K562 (cell line): Measurements from ENCODE around the gene MALAT1. TPM values are rescaled to one million over a fixed set of nuclear protein-coding genes. Genes with fewer than 3 reads are reported as not detected.

Experiments
- BRCA1 ChIP-seq, 2 experiments: fragments of 450-650 bp in 1 of 2; sonication (generic) in 1 of 2; formaldehyde crosslinking in 1 of 2; IDR thresholded peaks; 2 replicates each; pipeline versions ENCODE4 v1.5.0 to v1.6.1; 2017 to 2020; ENCODE audit warnings: mild to moderate bottlenecking in 1 of 2, missing genetic modification reagents in 1 of 2
- CEBPZ ChIP-seq: fragments of 150-350 bp; IDR thresholded peaks from 2 replicates; pipeline ENCODE4 v1.6.1; 2014; ENCODE audit warnings: low read depth, mild to moderate bottlenecking, low read length, borderline replicate concordance
- CREBBP ChIP-seq: IDR thresholded peaks from one replicate; pipeline ENCODE4 v1.6.1; 2012; ENCODE audit warnings: low read depth, mild to moderate bottlenecking, control low read depth, inconsistent platforms, low read length
- EZH2 ChIP-seq: IDR thresholded peaks from 2 replicates; pipeline ENCODE4 v1.6.1; 2012; ENCODE audit warnings: low read depth, mild to moderate bottlenecking, inconsistent platforms, low read length, borderline replicate concordance
- HDAC3 ChIP-seq: fragments of 450-650 bp; IDR thresholded peaks from 2 replicates; pipeline ENCODE4 v1.6.1; 2018; ENCODE audit warnings: borderline replicate concordance, mild to moderate bottlenecking, moderate library complexity; ENCODE audit not compliant: partially characterized antibody
- HMGXB4 ChIP-seq: sonication (generic); formaldehyde crosslinking; IDR thresholded peaks from 2 replicates; pipeline ENCODE4 v1.8.1; 2023; ENCODE audit warnings: mild to moderate bottlenecking, missing genetic modification reagents
- HNRNPH1 ChIP-seq: fragments of 200-400 bp; formaldehyde crosslinking; optimal IDR thresholded peaks from 2 replicates; pipeline ENCODE3; 2017; ENCODE audit warnings: low read depth, mild to moderate bottlenecking, low read length, moderate library complexity
- MEF2D ChIP-seq: conservative IDR thresholded peaks from 2 replicates; pipeline ENCODE4 v1.6.1; 2016; ENCODE audit warnings: low read depth, missing genetic modification characterization, missing compliant biosample characterization
- NCOA1 ChIP-seq: fragments of 450-650 bp; IDR thresholded peaks from 2 replicates; pipeline ENCODE4 v1.6.1; 2016; ENCODE audit warnings: low read depth
- NEUROD1 ChIP-seq: fragments of 150-350 bp; IDR thresholded peaks from 2 replicates; pipeline ENCODE4 v1.6.1; 2014; ENCODE audit warnings: borderline replicate concordance, low read length, low read depth; ENCODE audit not compliant: partially characterized antibody
- NR3C1 ChIP-seq: sonication (generic); formaldehyde crosslinking; IDR thresholded peaks from 2 replicates; pipeline ENCODE4 v1.8.1; 2022; ENCODE audit warnings: missing genetic modification reagents
- RB1 ChIP-seq: fragments of 450-650 bp; IDR thresholded peaks from 2 replicates; pipeline ENCODE4 v1.6.1; 2017; ENCODE audit warnings: low read depth, mild to moderate bottlenecking
- TFE3 ChIP-seq: fragments of 450-650 bp; formaldehyde crosslinking; IDR thresholded peaks from 2 replicates; pipeline ENCODE4 v1.4.0; 2020; ENCODE audit warnings: mild to moderate bottlenecking, mixed read lengths
- UBTF ChIP-seq, 2 experiments: IDR thresholded peaks; 2 replicates each; pipeline ENCODE4 v1.6.1; 2012; ENCODE audit warnings: improper control_type of control experiment in 2 of 2, low read depth in 2 of 2, low read length in 2 of 2, borderline replicate concordance in 1 of 2
- ZNF699 ChIP-seq: fragments of 250-450 bp; sonication (Bioruptor Pico); IDR thresholded peaks from 2 replicates; pipeline ENCODE4 v1.8.0; 2021; ENCODE audit warnings: mild to moderate bottlenecking, moderate library complexity; ENCODE audit not compliant: insufficient replicate concordance
- ZNF707 ChIP-seq: fragments of 250-450 bp; sonication (Bioruptor Pico); conservative IDR thresholded peaks from 2 replicates; pipeline ENCODE4 v1.8.0; 2022; ENCODE audit warnings: inconsistent platforms, mild to moderate bottlenecking, moderate library complexity
- polyA plus RNA-seq, 8 experiments: library from polyadenylated mRNA; depleted of rRNA in 4 of 8; stranded (reverse) in 5 of 8; unstranded in 3 of 8; fragments of >200 nt; fragmentation: Nextera tagmentation in 2 of 8; fragmentation: Illumina TruSeq in 1 of 8; extraction: Ambion mirVana in 2 of 8; extraction: Trizol in 1 of 8; gene quantifications; 2 replicates each; pipeline versions ENCODE4 v1.2.1 to v1.2.3, GENCODE V29; 2011 to 2014; ENCODE audit warnings: inconsistent platforms in 1 of 8, missing spikeins in 1 of 8
- total RNA-seq, 7 experiments: library from RNA; depleted of rRNA in 6 of 7; stranded (reverse); fragments of >200 nt in 6 of 7; fragmentation: Illumina TruSeq in 2 of 7; extraction: Trizol in 2 of 7; gene quantifications; 2 replicates each; pipeline versions ENCODE4 v1.2.1 to v1.2.3, GENCODE V29; 2011 to 2021; ENCODE audit warnings: low replicate concordance in 1 of 7

The MALAT1 gene
- total and polyA plus RNA-seq, 9 of the 15 experiments (the other 6 are each of a cell fraction or from before 2014, with no cell fraction given) = 363 to 8,715 (median 2,351) TPM

GRCh38 chr11:65505466-65506289, 6.8 kb downstream of the MALAT1 start (continued):
- TF ChIP-seq CEBPZ (no peak), TFE3 (CRISPR knock-in tag) (peak; percentile 3; the same call in 1 of the 2 replicates), HNRNPH1 (no peak), EZH2 (no peak), UBTF (IDR thresholded peaks at IDR 0.05; ENCODE audit: borderline replicate concordance in 1 of 2, low read depth in 2 of 2, low read length in 2 of 2) (no peak), NEUROD1 (no peak), CREBBP (no peak), BRCA1 (IDR thresholded peaks at IDR 0.05) (no peak), BRCA1 (CRISPR knock-in tag; IDR thresholded peaks at IDR 0.05) (no peak), HDAC3 (no peak), RB1 (no peak), HMGXB4 (CRISPR knock-in tag) (no peak), NCOA1 (no peak), NR3C1 (no peak), MEF2D (tag) (no peak), ZNF707 (no peak), ZNF699 (no peak)
